PC-3 (cell line): ENCODE results near the gene APBA1.

ENCODE experiments used
- EZH2 ChIP-seq: fragments of 300-600 bp; sonication (generic); IDR thresholded peaks from one replicate; pipeline ENCODE4 v1.6.1; 2017; ENCODE audit warnings: antibody characterized with exemption, mild to moderate bottlenecking, low read length; ENCODE audit not compliant: unreplicated experiment
- TF ChIP-seq, protein P1 (sequence below): fragments of 300-600 bp; sonication (generic); conservative IDR thresholded peaks from 2 replicates; pipeline ENCODE4 v1.5.1; 2017; ENCODE audit warnings: antibody characterized with exemption, low read depth, mild to moderate bottlenecking, low read length

DNA sequence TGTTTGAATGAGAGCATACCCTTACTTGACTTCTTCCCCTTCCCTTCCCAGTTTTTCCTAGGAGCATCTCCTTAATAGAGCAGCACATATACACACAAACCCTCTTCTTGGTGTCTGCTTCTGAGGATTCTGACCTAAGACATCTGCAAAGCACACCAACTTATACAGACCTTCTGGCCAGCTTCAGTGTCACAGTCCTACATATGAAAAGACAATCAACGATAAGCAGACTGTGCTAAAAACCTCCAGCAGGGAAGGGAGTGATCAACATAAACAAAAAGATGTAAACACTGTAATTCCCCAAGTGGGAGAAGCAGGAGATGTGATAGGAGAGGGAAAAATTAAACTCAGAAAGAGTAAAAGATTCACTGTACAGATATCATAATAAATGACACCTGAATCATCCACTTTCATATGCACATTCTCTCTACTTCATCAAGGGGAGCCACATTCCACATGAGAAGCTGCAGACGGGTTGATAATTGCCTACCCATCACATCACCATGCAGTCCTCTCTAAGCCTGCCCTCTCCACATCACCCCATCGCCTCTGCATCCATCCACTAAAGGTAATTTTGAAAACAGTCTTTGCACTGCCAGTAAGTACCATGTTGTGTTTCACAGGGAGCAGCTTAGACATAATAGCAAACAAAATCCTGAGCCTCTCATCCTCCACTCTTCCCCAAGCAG, 13.0 kb downstream of the APBA1 start:
- TF ChIP-seq, protein P1, sequence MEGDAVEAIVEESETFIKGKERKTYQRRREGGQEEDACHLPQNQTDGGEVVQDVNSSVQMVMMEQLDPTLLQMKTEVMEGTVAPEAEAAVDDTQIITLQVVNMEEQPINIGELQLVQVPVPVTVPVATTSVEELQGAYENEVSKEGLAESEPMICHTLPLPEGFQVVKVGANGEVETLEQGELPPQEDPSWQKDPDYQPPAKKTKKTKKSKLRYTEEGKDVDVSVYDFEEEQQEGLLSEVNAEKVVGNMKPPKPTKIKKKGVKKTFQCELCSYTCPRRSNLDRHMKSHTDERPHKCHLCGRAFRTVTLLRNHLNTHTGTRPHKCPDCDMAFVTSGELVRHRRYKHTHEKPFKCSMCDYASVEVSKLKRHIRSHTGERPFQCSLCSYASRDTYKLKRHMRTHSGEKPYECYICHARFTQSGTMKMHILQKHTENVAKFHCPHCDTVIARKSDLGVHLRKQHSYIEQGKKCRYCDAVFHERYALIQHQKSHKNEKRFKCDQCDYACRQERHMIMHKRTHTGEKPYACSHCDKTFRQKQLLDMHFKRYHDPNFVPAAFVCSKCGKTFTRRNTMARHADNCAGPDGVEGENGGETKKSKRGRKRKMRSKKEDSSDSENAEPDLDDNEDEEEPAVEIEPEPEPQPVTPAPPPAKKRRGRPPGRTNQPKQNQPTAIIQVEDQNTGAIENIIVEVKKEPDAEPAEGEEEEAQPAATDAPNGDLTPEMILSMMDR = no peak
- TF ChIP-seq EZH2 = no peak
